Measurements from ENCODE around the gene NLGN1.
"Not testable (repeated sequence)": the region's sequence is repeated elsewhere in the genome, so short reads cannot be mapped to it uniquely, and the experiment has no call there.

Gene NLGN1

GRCh38 chr3:173548261-173548660, 150.7 kb downstream of the NLGN1 start:
- DNase-seq, result no peak
- intact Hi-C loops (cut with DNase I), result no loop called here

- intact Hi-C loops (cut with DNase I), result loop anchor here (5.0 kb wide), 1 partner anchor 140 kb away; no protein-coding TSS in a partner anchor
These were observed 155.0 kb downstream of the NLGN1 start for GRCh38 chr3:173552526-173552925.

GRCh38 chr3:173553635-173554280, 156.2 kb downstream of the NLGN1 start:
- peak in 2 of 10 donors; percentile 9 to 32 for DNase-seq
- intact Hi-C loops (cut with DNase I), result loop anchor here (5.0 kb wide), 1 partner anchor 141 kb away; no protein-coding TSS in a partner anchor

More at GRCh38 chr3:173552526-173552925, 155.0 kb downstream of the NLGN1 start:
- DNase-seq, result no peak

- intact Hi-C loops (cut with DNase I), result no loop called here
- no peak for DNase-seq
These were observed 159.0 kb downstream of the NLGN1 start for GRCh38 chr3:173556546-173556945.

- intact Hi-C loops (cut with DNase I), result no loop called here
- no peak for DNase-seq
These were observed 170.5 kb downstream of the NLGN1 start for GRCh38 chr3:173567997-173568396.

GRCh38 chr3:173568623-173569022, 171.1 kb downstream of the NLGN1 start:
- peak in 2 of 10 donors; percentile 51 to 69 for DNase-seq
- intact Hi-C loops (cut with DNase I), result no loop called here

- intact Hi-C loops (cut with DNase I), result no loop called here
- no peak for DNase-seq
These were observed 186.0 kb downstream of the NLGN1 start for GRCh38 chr3:173583496-173583895.

- intact Hi-C loops (cut with DNase I), result no loop called here
- peak in 4 of 10 donors; percentile 24 to 50 (median 42) for DNase-seq
These were observed 186.7 kb downstream of the NLGN1 start for GRCh38 chr3:173584093-173584837.

- intact Hi-C loops (cut with DNase I), result no loop called here
- DNase-seq, result peak; percentile 50 to 94 (median 68)
These were observed 187.6 kb downstream of the NLGN1 start for GRCh38 chr3:173584838-173585831.

GRCh38 chr3:173586166-173586565, 188.6 kb downstream of the NLGN1 start:
- intact Hi-C loops (cut with DNase I), result no loop called here
- no peak for DNase-seq

- intact Hi-C loops (cut with DNase I), result no loop called here
- no peak for DNase-seq
These were observed 189.5 kb downstream of the NLGN1 start for GRCh38 chr3:173587055-173587454.

GRCh38 chr3:173588556-173588955, 191.0 kb downstream of the NLGN1 start:
- intact Hi-C loops (cut with DNase I), result no loop called here
- no peak for DNase-seq

GRCh38 chr3:173589116-173589515, 191.6 kb downstream of the NLGN1 start:
- DNase-seq, result no peak
- intact Hi-C loops (cut with DNase I), result no loop called here

GRCh38 chr3:173591401-173591800, 193.9 kb downstream of the NLGN1 start:
- intact Hi-C loops (cut with DNase I), result no loop called here
- DNase-seq, result no peak

- DNase-seq; intact Hi-C loops (cut with DNase I): not testable (repeated sequence)
These were observed 197.3 kb downstream of the NLGN1 start for GRCh38 chr3:173594881-173595280.

GRCh38 chr3:173599673-173600072, 202.1 kb downstream of the NLGN1 start:
- DNase-seq, result no peak

GRCh38 chr3:173614522-173614921, 217.0 kb downstream of the NLGN1 start:
- no peak for DNase-seq
- intact Hi-C loops (cut with DNase I), result no loop called here

More at GRCh38 chr3:173599673-173600072, 202.1 kb downstream of the NLGN1 start:
- intact Hi-C loops (cut with DNase I), result no loop called here

- no peak for DNase-seq
- intact Hi-C loops (cut with DNase I), result no loop called here
These were observed 218.1 kb downstream of the NLGN1 start for GRCh38 chr3:173615661-173616060.

GRCh38 chr3:173617490-173617889, 219.9 kb downstream of the NLGN1 start:
- peak in 1 of 10 donors; percentile 73 for DNase-seq
- intact Hi-C loops (cut with DNase I), result no loop called here

GRCh38 chr3:173618148-173618547, 220.6 kb downstream of the NLGN1 start:
- DNase-seq, result no peak
- intact Hi-C loops (cut with DNase I), result no loop called here

- intact Hi-C loops (cut with DNase I), result no loop called here
- DNase-seq, result no peak
These were observed 221.2 kb downstream of the NLGN1 start for GRCh38 chr3:173618703-173619102.
